ENCODE results near the gene FAM228A.

GRCh38 chr2:24203787-24204150 lies 28.9 kb downstream of the FAM228A start:
- TF ChIP-seq CTCF (conservative IDR thresholded peaks at IDR 0.05 in 1 of 2, IDR thresholded peaks at IDR 0.05 in 1 of 2; ENCODE audit: extremely low read depth in 1 of 2, insufficient read depth in 1 of 2, low read depth in 1 of 2, low read length in 2 of 2) (no peak), EZH2 (IDR thresholded peaks at IDR 0.05; ENCODE audit: borderline replicate concordance, low read length) (no peak)

Data from mammary epithelial cell (primary cell).